Mesendoderm (in vitro differentiated cells): ENCODE measurements around the gene SAP30BP.

Experiments used
- DNase-seq: peaks from one replicate; pipeline ENCODE4 v3.0.0; 2013
- H2AK5ac ChIP-seq: 2 replicates; pipeline ENCODE4 v1.6.1; 2013; ENCODE audit warnings: low read length, inconsistent platforms
- H2BK120ac ChIP-seq: 2 replicates; pipeline ENCODE4 v1.6.1; 2013; ENCODE audit warnings: low read depth, mild to moderate bottlenecking, low read length, moderate library complexity, mixed read lengths
- H2BK15ac ChIP-seq: replicated peaks from 2 replicates; pipeline ENCODE4 v1.6.1; 2013; ENCODE audit warnings: low read depth, mild to moderate bottlenecking, moderate library complexity
- H2BK5ac ChIP-seq: 2 replicates; pipeline ENCODE4 v1.6.1; 2013; ENCODE audit warnings: low read length, inconsistent platforms
- H3K18ac ChIP-seq: 2 replicates; pipeline ENCODE4 v1.6.1; 2013; ENCODE audit warnings: mild to moderate bottlenecking, low read length, mixed read lengths
- H3K23ac ChIP-seq: one replicate; pipeline ENCODE4 v1.6.1; 2013; ENCODE audit warnings: low read length
- H3K27ac ChIP-seq: 2 replicates; pipeline ENCODE4 v1.5.1; 2013; ENCODE audit warnings: low read depth, mild to moderate bottlenecking, inconsistent platforms, low read length, moderate library complexity
- H3K27me3 ChIP-seq: 2 replicates; pipeline ENCODE4 v1.6.1; 2013; ENCODE audit warnings: low read length, control low read depth, mild to moderate bottlenecking, inconsistent platforms; ENCODE audit not compliant: insufficient read depth, poor library complexity
- H3K36me3 ChIP-seq: 2 replicates; pipeline ENCODE4 v1.6.1; 2013; ENCODE audit warnings: low read length, inconsistent platforms; ENCODE audit not compliant: control insufficient read depth, insufficient read depth
- H3K4ac ChIP-seq: one replicate; pipeline ENCODE4 v1.6.1; 2013; ENCODE audit warnings: low read depth, mild to moderate bottlenecking, low read length, moderate library complexity
- H3K4me1 ChIP-seq: 2 replicates; pipeline ENCODE4 v1.6.1; 2013; ENCODE audit warnings: low read depth, low read length, inconsistent platforms; ENCODE audit not compliant: control insufficient read depth
- H3K4me2 ChIP-seq: 2 replicates; pipeline ENCODE4 v1.6.1; 2013; ENCODE audit warnings: low read length
- H3K4me3 ChIP-seq: 2 replicates; pipeline ENCODE4 v1.5.1; 2013; ENCODE audit warnings: mild to moderate bottlenecking, low read length
- H3K56ac ChIP-seq: one replicate; pipeline ENCODE4 v1.6.1; 2013; ENCODE audit warnings: low read length
- H3K79me1 ChIP-seq: 2 replicates; pipeline ENCODE4 v1.6.1; 2013; ENCODE audit warnings: low read length, inconsistent platforms
- H3K79me2 ChIP-seq: 2 replicates; pipeline ENCODE4 v1.6.1; 2013; ENCODE audit warnings: mild to moderate bottlenecking, low read length; ENCODE audit not compliant: control insufficient read depth, insufficient read depth
- H3K9ac ChIP-seq: 2 replicates; pipeline ENCODE4 v1.6.1; 2013; ENCODE audit warnings: low read length, inconsistent platforms
- H4K5ac ChIP-seq: one replicate; pipeline ENCODE4 v1.6.1; 2013; ENCODE audit warnings: low read length
- H4K8ac ChIP-seq: one replicate; pipeline ENCODE4 v1.6.1; 2013; ENCODE audit warnings: low read depth, mild to moderate bottlenecking, control low read depth, low read length, moderate library complexity
- WGBS: extraction: QIAGEN DNeasy Blood & Tissue Kit; methylation state at CpG from one replicate; pipeline ENCODE4 v1.1.7; 2013; ENCODE audit warnings: low lambda C conversion rate, missing lambda C conversion rate; ENCODE audit not compliant: insufficient coverage; ENCODE audit errors: extremely low coverage; 5-methylcytosine and 5-hydroxymethylcytosine counted together

Gene SAP30BP

GRCh38 chr17:75631353-75631752, 35.8 kb upstream of the SAP30BP start:
- Histone ChIP-seq H2BK15ac (no peak overlapping the region), H3K18ac (no peak overlapping the region), H3K27me3 (no peaks in the 10 kb centered on the region), H3K4ac (no peak overlapping the region), H3K4me1 (peaks cover 3% of the 10 kb centered on the region), H3K79me2 (no peaks in the 10 kb centered on the region), H3K23ac (no peak overlapping the region), H3K9ac (no peak overlapping the region), H3K4me3 (no peak overlapping the region), H3K4me2 (no peak overlapping the region), H3K27ac (no peak overlapping the region), H2AK5ac (no peak overlapping the region), H3K36me3 (no peaks in the 10 kb centered on the region), H3K79me1 (no peaks in the 10 kb centered on the region), H3K56ac (no peak overlapping the region), H4K8ac (no peak overlapping the region), H2BK120ac (no peak overlapping the region), H2BK5ac (no peak overlapping the region), H4K5ac (no peak overlapping the region)
- WGBS = no CpG with 5 or more reads among the region's 27 CpGs
- no peak for DNase-seq

GRCh38 chr17:75632428-75632827, 34.7 kb upstream of the SAP30BP start:
- Histone ChIP-seq H3K79me1 (no peaks in the 10 kb centered on the region), H3K4me3 (no peak overlapping the region), H3K18ac (no peak overlapping the region), H3K4me2 (no peak overlapping the region), H3K79me2 (no peaks in the 10 kb centered on the region), H3K27ac (no peak overlapping the region), H3K4ac (no peak overlapping the region), H3K27me3 (no peaks in the 10 kb centered on the region), H2BK15ac (no peak overlapping the region), H2BK120ac (no peak overlapping the region), H3K9ac (no peak overlapping the region), H2BK5ac (no peak overlapping the region), H3K56ac (no peak overlapping the region), H3K4me1 (peaks cover 3% of the 10 kb centered on the region), H3K36me3 (no peaks in the 10 kb centered on the region), H2AK5ac (no peak overlapping the region), H3K23ac (no peak overlapping the region), H4K5ac (no peak overlapping the region), H4K8ac (no peak overlapping the region)
- no CpG with 5 or more reads among the region's 12 CpGs for WGBS
- no peak for DNase-seq

- Histone ChIP-seq H3K36me3 (no peaks in the 10 kb centered on the region), H3K79me1 (no peaks in the 10 kb centered on the region), H3K4me1 (peaks cover 3% of the 10 kb centered on the region), H3K4me2 (no peak within 1 kb of the TSS), H3K56ac (peak within 1 kb of the TSS; percentile 68), H4K5ac (no peak within 1 kb of the TSS), H3K4ac (no peak within 1 kb of the TSS), H2AK5ac (no peak within 1 kb of the TSS), H3K27ac (no peak within 1 kb of the TSS), H3K27me3 (no peaks in the 10 kb centered on the region), H3K79me2 (no peaks in the 10 kb centered on the region), H4K8ac (no peak within 1 kb of the TSS), H2BK15ac (no peak within 1 kb of the TSS), H3K4me3 (no peak within 1 kb of the TSS), H2BK5ac (no peak within 1 kb of the TSS), H3K23ac (no peak within 1 kb of the TSS), H3K9ac (peak within 1 kb of the TSS; percentile 41), H3K18ac (no peak within 1 kb of the TSS), H2BK120ac (no peak within 1 kb of the TSS)
- peak; percentile 87 for DNase-seq
- no CpG with 5 or more reads among the region's 19 CpGs for WGBS
Observed at GRCh38 chr17:75632863-75633485, 34.2 kb upstream of the SAP30BP start, which contains the start of gene SMIM5. Gene SMIM5 (plus strand): TSS chr17:75633434. CDS start chr17:75640202, 6,768 bp downstream.

- Histone ChIP-seq H3K4me1 (peaks cover 3% of the 10 kb centered on the region), H3K56ac (peak overlapping the region; percentile 3), H2BK15ac (no peak overlapping the region), H3K36me3 (no peaks in the 10 kb centered on the region), H4K5ac (no peak overlapping the region), H3K27me3 (no peaks in the 10 kb centered on the region), H2BK120ac (no peak overlapping the region), H3K79me2 (no peaks in the 10 kb centered on the region), H2BK5ac (no peak overlapping the region), H3K4me2 (no peak overlapping the region), H3K4me3 (no peak overlapping the region), H4K8ac (no peak overlapping the region), H3K9ac (peak overlapping the region; percentile 5), H3K23ac (no peak overlapping the region), H3K18ac (no peak overlapping the region), H2AK5ac (no peak overlapping the region), H3K4ac (no peak overlapping the region), H3K79me1 (no peaks in the 10 kb centered on the region), H3K27ac (no peak overlapping the region)
- WGBS = no CpG with 5 or more reads among the region's 27 CpGs
- DNase-seq = peak; percentile 97
Observed at GRCh38 chr17:75633486-75634375, 33.4 kb upstream of the SAP30BP start.

GRCh38 chr17:75634376-75634740, 32.8 kb upstream of the SAP30BP start:
- Histone ChIP-seq H3K56ac (no peak overlapping the region), H2BK15ac (no peak overlapping the region), H3K4me3 (no peak overlapping the region), H2BK5ac (no peak overlapping the region), H3K27me3 (no peaks in the 10 kb centered on the region), H4K5ac (no peak overlapping the region), H3K4me2 (no peak overlapping the region), H3K23ac (no peak overlapping the region), H2BK120ac (no peak overlapping the region), H4K8ac (no peak overlapping the region), H3K4me1 (peaks cover 3% of the 10 kb centered on the region), H3K9ac (no peak overlapping the region), H3K79me1 (no peaks in the 10 kb centered on the region), H3K27ac (no peak overlapping the region), H3K79me2 (no peaks in the 10 kb centered on the region), H3K36me3 (no peaks in the 10 kb centered on the region), H2AK5ac (no peak overlapping the region), H3K4ac (no peak overlapping the region), H3K18ac (no peak overlapping the region)
- no CpG with 5 or more reads among the region's 9 CpGs for WGBS
- DNase-seq = no peak
